ENCODE results near the gene TMEM178B. TPM values are rescaled to one million over a fixed set of nuclear protein-coding genes. Genes with fewer than 3 reads are reported as not detected.

Gene TMEM178B
- total RNA-seq, 4 donors from 2014 or later: 0.15 to 1.2 (median 0.58) TPM

DNA sequence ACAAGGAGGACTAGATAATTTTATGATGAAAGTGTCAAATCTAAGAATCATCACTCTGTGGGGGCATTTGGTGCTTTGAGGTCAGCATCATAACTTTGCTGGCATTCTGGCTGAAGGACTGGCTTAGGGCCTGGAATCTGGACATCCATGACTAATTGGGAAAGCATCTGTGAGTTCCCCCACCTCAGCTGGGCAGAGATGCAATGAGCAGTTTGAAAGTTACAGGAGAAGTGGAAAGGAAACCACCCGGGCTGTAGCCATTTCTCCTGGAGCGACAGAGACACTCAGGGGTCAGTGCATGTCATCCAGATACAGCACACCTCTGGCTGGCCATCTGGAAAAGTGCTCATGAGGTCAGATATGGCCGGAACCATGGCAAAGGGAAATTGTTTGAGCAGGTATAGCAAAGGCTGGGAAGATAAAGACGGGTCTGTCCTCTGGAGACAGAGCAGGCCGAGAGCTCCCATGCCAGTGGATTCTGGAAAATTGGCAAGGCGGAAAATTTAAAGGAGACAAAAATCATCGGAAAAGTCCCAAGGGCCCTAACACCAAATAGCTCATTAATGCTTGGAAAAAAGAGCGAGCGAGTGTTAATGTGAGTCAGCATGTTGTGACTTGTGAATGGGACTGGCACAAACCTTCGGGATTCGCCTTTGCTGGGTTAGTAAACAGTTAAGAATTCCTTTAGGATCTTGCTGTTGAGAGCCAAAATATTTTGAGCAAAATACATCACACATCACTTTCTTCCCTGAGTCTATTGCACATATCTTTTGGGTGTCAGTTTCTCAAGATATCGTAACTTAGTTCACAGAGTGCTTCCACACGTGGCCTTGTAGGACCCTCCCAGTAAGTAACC lies 288.9 kb downstream of the TMEM178B start:
- DNase-seq (ENCODE audit: low spot score in 2 of 2): no peak
- TF ChIP-seq, protein P1, sequence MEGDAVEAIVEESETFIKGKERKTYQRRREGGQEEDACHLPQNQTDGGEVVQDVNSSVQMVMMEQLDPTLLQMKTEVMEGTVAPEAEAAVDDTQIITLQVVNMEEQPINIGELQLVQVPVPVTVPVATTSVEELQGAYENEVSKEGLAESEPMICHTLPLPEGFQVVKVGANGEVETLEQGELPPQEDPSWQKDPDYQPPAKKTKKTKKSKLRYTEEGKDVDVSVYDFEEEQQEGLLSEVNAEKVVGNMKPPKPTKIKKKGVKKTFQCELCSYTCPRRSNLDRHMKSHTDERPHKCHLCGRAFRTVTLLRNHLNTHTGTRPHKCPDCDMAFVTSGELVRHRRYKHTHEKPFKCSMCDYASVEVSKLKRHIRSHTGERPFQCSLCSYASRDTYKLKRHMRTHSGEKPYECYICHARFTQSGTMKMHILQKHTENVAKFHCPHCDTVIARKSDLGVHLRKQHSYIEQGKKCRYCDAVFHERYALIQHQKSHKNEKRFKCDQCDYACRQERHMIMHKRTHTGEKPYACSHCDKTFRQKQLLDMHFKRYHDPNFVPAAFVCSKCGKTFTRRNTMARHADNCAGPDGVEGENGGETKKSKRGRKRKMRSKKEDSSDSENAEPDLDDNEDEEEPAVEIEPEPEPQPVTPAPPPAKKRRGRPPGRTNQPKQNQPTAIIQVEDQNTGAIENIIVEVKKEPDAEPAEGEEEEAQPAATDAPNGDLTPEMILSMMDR (IDR thresholded peaks at IDR 0.05): no peak
- TF ChIP-seq POLR2A (IDR thresholded peaks at IDR 0.05): no peak
- 45 to 53% methylated on average over 13 of the region's 13 CpGs for WGBS, 2 donors
- H3K4me3 ChIP-seq (ENCODE audit: low read depth, poor library complexity, severe bottlenecking): no peak overlapping the region
- intact Hi-C loops (cut with DNase I; ENCODE audit: low total_unique reads): no loop called here

DNA sequence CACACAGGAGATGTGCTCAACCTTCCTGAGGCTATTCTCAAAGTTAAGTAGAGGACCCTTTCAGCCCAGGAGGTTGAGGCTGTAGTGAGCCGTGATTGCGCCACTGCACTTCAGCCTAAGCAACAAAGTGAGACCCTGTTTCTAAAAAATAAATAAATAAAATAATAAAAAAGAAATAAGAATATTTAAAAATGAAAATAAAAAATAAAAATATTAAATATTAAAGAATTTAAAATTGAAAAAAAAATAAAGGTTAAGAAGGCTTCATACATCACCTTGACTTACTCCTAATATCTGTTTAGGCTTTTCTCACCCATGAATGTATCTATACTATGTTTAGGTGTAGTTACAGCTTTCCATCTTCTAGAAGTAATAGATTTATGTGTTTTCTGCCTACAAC lies 289.9 kb downstream of the TMEM178B start:
- TF ChIP-seq POLR2A (IDR thresholded peaks at IDR 0.05): no peak
- TF ChIP-seq, protein P1 (IDR thresholded peaks at IDR 0.05): no peak
- intact Hi-C loops (cut with DNase I; ENCODE audit: low total_unique reads): no loop called here
- DNase-seq (ENCODE audit: low spot score in 2 of 2): no peak
- no peak overlapping the region for H3K4me3 ChIP-seq (ENCODE audit: low read depth, poor library complexity, severe bottlenecking)
- WGBS, 2 donors: 92 to 95% methylated on average over 2 of the region's 2 CpGs

DNA sequence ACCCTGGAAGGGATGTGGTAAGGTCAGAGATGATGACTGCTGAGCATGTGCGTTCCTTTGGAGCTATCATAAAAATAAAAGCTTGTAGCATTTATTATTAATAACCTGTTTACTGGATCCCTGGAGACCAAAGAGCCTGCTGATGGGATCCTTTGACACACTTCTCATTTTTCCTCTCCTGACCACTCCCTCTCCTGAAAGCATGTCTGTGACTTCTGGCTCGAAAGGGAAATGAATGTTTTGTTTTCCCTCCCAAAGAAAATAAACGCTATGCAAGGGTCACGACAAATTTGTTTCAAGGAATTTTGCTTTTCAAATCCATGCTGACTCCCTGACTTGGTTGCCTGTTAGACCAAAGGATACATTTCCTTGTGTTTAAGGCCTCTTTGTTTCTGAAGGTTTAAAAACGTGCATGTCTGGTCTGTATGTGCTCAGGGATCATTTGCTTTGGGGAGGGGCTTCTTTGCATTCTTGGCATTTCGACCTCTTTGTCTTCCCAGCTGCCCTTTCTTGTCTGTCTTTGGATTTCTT lies 292.3 kb downstream of the TMEM178B start:
- intact Hi-C loops (cut with DNase I; ENCODE audit: low total_unique reads): no loop called here
- DNase-seq (ENCODE audit: low spot score in 2 of 2): no peak
- H3K4me3 ChIP-seq (ENCODE audit: low read depth, poor library complexity, severe bottlenecking): no peak overlapping the region
- WGBS, 2 donors: 41 to 52% methylated on average over 6 of the region's 6 CpGs
- no peak for TF ChIP-seq POLR2A (IDR thresholded peaks at IDR 0.05)
- TF ChIP-seq, protein P1 (IDR thresholded peaks at IDR 0.05): no peak

DNA sequence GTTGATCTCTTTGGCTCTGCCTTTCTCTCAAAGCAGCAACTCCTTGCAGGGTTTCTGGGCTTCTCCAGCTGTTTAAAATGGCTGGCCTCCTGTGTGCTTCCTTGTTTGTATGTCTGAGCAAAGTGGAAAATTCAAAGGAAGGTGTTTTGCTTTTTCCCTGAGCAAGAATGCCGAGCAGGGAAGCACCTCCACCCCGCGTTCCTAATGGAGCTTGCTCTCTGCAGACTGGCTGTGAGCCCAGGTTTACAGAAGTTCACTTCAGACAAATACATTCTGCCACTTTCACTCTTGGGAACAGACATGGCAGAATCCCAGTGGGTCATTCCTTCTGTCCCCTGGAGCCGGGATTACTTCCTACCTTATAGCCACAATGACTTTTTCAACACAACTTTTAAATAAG lies 295.6 kb downstream of the TMEM178B start:
- 43 to 48% methylated on average over 4 of the region's 4 CpGs for WGBS, 2 donors
- TF ChIP-seq POLR2A (IDR thresholded peaks at IDR 0.05): no peak
- TF ChIP-seq, protein P1 (IDR thresholded peaks at IDR 0.05): no peak
- no peak for DNase-seq (ENCODE audit: low spot score in 2 of 2)

DNA sequence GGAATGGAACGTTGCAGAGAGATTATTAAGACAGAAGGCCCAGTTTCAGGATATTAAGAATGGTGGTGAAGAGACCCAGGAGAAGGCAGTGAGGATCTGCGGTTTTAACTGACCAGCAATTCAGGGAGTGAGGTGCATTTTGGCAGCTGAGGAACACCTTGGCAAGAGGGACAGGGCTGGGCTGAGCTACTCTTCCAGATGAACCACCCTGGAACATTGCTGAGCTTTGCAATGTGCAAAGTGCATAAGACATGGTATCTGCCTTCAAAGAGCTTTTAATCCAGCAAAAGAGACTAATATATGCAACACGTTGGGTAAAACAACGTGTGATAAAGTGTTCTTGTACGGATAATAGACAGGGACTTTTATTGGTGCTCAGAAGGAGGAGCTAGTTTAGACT lies 296.3 kb downstream of the TMEM178B start:
- no peak for DNase-seq (ENCODE audit: low spot score in 2 of 2)
- 76 to 82% methylated on average over 5 of the region's 5 CpGs for WGBS, 2 donors
- intact Hi-C loops (cut with DNase I; ENCODE audit: low total_unique reads): no loop called here
- TF ChIP-seq, protein P1 (IDR thresholded peaks at IDR 0.05): no peak
- no peak for TF ChIP-seq POLR2A (IDR thresholded peaks at IDR 0.05)
- no peak overlapping the region for H3K4me3 ChIP-seq (ENCODE audit: low read depth, poor library complexity, severe bottlenecking)

More for the DNA sequence above, 295.6 kb downstream of the TMEM178B start:
- H3K4me3 ChIP-seq (ENCODE audit: low read depth, poor library complexity, severe bottlenecking): no peak overlapping the region
- intact Hi-C loops (cut with DNase I; ENCODE audit: low total_unique reads): no loop called here

Measured in lower leg skin (tissue), 4 donors.